GM19467 (cell line): ENCODE measurements around the gene SPATA9.

Experiments
- ATAC-seq: cut with Tn5 transposase; IDR thresholded peaks from one replicate; pipeline ENCODE4 v1.9.1; 2021; ENCODE audit warnings: mild to moderate bottlenecking, moderate library complexity; ENCODE audit not compliant: unreplicated experiment

SPATA9 gene

DNA sequence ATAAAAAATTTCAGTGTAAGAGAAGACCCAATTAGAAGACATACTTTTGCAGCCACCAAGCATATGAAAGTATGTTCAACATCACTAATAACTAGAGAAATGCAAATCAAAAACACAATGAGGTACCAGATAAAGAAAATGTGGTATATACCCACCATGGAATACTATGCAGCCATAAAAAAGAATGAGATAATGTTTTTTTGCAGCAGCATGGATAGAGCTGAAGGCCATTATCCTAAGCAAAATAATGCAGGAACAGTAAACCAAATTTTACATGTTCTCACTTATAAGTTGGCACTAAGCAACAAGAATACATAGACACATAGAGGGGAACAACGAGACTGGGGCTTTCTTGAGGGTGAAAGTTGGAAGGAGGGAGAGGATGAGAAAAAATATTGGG, 6.9 kb upstream of the SPATA9 start:
- ATAC-seq: no peak

DNA sequence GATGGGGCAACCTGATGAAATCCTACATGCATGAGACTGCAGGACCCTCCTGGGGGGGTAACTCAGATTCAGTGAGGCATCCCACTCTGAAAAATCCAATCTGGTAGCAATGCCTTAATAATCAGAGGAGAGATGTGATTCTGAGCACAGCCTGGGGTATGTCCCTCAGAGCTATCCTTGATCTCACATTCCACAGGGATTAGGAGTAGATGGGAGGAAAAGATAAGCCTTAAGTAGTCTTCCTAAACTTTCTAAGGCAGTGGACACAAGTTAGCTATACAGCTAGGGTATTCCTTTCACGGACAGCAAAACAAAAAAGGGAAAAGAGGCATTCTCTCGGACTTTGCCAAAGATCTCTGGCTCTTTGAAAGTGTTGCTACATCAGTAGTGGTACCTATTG, 3.9 kb upstream of the SPATA9 start:
- ATAC-seq: no peak

DNA sequence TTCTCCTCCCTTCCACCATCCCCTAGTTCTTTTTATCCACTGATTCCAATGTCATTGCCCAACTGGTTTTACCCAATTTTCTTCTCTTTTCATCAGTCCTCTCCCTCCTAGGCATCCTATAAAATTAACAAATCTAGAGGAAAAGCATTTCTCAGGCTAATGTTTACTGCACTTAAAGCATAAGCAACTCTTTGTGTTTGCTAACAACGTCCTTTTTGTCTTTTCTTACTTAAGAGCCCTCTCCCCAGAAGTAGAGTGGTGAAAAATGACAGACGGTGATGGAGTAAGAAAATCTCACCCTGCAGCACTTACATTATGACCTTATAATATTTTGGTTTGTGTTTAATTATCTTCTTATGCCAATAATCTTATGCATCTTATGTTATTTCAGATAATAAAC, 1.6 kb upstream of the SPATA9 start:
- no peak for ATAC-seq

DNA sequence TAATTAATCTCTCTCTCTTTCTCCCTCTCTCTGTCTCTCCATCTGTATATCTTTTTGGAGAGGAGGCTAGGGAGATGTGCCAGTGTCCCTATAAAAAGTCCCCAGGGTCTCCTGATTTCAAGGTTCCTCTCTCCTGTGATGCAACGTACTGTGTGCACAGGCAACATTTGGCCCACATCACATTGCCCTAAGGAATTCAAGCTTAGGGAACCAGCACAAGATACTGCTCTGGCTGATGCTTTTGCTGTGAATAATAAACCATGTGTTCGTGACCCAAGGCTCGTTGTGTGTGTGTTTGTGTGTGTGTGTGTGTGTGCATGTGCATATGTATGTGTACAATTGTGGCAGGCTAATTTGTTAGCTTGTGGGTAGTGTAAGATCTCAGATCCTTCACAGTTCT, 9.7 kb downstream of the SPATA9 start:
- no peak for ATAC-seq

DNA sequence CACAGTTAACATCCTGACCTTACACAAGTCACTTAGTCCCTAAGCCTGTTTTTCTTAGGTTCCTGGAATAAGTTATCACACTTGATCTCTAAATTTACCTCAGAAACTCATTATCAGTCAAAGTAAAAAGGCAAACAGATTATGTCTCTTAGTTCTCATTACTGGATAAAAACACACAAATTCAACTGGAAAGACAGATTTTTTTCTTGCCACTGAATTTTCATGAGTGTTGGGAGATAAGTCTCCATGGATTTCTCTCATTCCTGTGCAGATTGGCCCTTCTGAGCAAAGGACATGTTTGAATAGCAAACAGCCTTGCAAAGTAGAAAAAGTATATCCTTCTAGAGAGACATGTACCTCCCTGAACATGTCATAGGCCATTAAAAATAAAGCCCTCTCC, 10.2 kb downstream of the SPATA9 start:
- no peak for ATAC-seq

DNA sequence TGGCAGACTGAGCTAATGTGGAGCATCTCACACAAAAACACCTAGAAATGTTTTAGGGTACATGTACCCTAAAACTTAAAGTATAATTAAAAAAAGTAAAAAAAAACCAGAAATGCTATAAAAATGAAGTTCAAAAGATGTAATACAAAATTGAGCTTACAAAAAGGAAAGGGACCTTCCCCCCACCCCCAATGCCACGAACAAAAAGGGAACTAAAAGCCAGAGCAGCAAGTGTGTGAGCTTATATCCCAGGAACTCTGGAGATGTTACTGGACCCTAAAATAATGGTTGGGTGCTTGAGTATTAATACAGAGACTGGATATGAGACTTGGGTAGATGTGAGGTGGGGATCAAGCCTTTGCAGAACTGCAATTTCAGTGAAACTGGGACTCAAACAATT, 11.0 kb downstream of the SPATA9 start:
- ATAC-seq: no peak

DNA sequence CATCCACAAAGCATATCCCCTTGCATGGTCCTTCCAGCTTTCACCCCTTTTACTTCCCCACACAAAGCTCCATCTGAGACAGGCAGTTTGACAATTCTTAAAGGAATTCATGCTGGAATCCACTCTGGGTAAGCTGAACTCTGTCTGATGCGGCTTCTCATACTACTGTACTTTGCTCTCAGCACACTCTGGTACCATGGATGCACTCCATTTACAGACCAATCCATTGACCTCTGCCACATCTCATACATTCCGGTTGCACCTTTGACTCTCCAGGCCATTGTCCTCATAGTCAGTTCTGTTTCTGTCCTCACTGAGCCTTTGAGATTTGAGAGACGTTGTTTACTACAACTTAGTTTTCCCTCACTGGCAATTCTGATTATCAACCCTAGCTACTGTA, 12.2 kb downstream of the SPATA9 start:
- no peak for ATAC-seq

DNA sequence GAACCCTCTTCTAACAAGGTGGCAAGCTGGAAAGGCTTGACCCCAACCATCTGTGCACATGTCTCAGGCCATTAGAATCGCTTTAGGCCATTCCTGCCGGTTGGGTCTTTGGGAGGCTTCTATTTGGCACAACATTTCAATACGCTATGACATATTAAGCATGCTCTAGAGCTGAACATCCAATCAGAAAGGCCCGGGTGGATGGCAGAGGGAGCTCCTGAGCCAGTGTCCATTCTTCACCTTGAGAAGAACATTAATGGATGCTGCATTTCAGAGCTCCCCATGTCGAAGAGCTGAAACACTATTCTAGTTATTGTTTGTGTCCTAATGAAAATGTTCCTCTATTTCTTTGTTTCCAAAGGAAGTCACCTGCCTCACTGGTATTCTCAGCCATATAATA, 12.8 kb downstream of the SPATA9 start:
- ATAC-seq: no peak

DNA sequence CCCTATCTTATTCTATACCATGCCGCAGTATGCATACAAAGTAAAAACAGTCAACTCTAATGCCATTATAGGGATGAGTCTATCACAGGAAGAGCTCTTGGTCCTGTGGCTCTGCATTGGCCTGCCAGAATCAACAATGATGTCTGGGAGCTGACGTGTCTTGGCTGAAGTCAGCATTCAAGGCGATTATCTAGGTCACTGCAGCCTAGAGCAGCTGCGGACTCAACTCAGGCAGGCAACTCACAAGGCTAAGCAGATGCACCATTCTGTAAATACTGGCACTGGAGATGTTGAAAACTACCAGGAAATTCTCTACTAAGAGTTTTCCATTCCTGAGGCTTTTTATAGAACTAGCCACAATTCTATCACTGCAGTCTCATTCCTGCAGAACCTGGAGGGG, 13.3 kb downstream of the SPATA9 start:
- ATAC-seq: no peak

DNA sequence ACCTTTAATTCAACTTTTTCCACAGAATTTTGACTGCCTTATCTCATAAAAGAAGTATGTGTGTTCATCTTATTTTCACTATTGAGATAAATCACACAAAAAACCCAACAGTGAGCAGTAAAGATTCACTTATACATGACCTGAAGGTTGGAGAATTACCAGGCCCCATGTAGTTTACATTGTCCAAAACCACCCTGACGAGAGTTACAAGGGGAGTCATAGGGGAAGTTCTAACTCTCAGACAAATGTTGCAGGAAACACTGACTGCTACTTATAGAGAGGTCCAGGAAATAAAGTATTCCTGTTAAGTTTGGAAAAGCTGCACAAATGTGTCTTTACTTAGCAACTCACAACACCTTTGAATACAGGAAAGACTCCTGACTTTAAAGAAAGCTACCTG, 14.1 kb downstream of the SPATA9 start:
- ATAC-seq: no peak

DNA sequence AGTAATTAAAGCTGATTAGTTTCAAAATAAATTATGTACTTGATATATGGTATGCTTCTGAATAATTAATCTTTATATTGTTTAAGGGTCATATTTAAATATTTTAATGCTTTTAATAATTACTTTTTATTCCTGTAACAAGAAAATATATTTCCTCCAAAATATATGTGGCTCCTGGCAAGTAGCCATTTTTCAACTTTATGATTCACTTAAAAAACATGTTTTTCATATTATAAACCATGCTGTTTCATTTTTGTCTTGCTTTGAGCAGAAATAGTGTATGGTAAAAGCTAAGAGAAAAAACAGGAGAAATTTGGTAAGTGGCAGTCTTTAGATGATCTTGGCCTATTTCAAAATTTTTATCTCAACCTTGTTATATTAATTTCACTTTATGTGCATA, 14.6 kb downstream of the SPATA9 start:
- no peak for ATAC-seq

DNA sequence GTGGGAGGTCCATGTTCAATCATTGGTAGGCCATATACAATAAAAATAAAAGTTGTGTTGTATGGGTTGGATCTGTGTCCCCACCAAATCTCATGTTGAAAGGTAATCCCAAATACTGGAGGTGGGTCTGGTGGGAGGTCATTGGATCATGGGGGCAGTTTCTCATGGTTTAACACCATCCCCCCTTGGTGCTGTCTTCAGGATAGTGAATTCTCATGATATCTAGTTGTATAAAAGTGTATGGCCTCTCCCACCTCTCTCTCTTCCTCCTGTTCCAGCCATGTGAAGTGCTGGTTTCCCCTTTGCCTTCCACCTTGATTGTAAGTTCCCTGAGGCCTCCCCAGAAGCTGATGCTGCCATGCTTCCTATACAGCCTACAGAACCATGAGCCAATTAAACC, 15.1 kb downstream of the SPATA9 start:
- ATAC-seq: no peak

DNA sequence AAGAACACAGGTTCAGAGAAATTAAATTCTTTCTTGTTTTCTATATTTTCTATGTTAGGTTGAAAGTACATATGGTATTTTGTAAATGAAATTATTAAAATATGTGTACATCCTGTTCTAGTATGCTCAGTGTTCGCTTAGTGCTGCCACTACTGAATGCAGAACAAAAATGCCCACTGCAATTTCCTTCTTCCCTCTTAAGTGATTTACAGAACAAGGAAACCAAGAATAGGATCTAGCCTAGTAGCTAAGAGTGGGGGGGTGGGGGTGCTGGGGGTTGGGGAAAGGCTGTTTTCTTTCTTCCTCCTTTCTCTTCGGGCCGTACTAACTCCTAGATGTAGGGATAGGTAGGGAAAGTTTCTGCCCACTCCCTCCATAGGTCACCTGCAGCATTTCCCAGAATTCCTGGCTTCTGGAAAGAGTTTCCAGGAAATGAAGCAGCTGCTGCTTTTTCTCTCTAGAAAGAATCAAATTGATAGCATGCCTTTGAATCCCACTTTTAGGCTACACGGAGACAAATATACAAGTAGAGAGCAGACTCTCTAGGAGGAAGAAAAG, 15.7 kb downstream of the SPATA9 start:
- ATAC-seq: no peak

DNA sequence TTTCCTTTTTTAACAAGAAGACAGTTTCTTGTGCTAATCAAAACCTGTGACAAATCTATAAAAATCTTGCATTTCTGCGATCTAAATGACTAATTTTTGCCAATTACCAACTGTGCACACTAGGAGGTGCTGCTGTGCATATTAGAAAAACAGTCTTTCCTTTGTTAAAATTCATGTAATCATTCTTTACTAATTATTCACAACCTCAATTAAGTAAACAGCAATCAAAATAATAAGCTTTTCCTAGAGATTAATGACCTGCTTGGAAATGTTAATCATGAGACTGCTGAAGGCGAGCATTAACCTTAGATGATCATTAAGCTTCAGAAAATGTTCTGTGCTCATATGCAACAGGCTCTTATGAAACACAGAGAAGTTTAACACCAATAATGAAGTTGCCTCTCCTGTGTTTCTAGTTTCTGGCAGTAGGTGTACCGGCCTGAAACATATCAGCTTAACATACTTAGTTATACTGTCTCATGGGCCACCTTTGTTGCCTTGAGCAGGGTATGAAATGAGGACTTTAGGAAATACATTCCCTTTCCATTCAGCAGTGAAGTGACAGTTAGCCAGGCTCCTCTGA, 18.5 kb downstream of the SPATA9 start:
- no peak for ATAC-seq

DNA sequence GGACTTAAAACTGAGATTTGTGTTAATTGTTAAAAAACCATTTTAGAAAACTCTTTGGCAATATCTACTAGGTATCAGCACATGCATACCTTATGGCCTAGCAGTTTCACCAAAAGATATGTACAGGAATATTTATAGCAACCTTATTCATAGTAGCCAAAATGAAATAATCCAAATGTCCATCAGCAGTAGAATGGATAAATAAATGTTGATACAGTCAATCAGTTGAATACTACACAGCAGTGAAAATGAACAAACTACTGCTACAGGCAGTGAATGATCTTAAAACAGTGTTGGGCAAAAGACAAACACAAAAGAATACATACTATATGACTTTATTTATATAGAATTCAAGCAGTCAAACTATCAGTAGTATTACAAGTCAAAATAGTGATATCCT, 19.8 kb downstream of the SPATA9 start:
- ATAC-seq: no peak

DNA sequence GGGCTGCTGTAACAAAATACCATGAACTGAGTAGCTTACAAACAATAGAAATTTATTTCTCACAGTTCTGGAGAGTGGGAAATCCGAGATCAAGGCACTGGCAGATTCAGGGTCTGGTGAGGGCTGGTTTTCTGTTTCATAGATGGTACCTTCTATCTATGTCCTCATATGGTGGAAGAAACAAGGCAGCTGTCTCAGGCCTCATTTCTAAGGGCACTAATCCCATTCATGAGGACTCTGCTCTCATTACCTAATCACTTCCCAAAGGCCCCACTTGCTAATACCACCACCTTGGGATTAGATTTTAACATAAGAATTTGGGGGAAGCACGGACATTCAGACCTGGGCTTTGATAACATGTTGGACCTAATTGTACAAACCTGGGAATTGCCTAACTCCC, 22.7 kb downstream of the SPATA9 start:
- ATAC-seq: no peak

DNA sequence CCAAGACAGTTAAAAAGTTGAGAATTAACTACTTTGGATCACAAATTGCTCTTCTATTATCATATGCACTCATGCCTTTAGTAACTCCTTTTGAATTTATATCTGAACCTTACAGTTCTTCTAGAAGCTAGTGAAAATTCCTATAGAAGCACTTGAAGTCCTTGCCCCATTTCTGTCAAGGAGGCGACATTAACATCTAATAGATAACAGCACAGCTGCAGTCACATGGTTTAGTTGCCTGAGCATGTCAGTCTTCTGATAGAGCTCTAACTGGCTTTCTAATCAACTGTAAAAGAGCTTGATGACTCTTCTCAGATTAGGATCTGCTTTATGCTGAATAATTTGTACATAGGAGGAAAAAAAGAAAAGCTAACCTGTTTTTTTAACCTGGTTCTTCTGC, 27.2 kb downstream of the SPATA9 start:
- ATAC-seq: no peak

DNA sequence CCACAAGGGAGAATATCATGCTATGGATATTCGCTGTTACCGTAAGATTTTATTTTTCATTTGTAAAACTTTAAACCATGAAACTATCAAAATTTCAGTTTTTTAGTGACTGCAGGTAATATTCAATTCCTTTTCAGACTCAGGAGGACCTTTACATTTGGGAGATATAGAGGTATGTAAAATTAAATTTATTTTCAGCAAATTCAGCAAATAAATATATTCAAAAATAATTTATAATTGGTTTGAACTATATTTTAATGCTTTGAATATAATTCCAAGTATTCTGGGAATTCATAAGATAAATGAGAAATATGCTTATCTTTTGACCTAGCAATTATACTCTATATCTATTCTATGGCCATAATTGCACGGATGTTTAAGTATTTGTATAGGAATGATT, 28.6 kb downstream of the SPATA9 start:
- no peak for ATAC-seq

DNA sequence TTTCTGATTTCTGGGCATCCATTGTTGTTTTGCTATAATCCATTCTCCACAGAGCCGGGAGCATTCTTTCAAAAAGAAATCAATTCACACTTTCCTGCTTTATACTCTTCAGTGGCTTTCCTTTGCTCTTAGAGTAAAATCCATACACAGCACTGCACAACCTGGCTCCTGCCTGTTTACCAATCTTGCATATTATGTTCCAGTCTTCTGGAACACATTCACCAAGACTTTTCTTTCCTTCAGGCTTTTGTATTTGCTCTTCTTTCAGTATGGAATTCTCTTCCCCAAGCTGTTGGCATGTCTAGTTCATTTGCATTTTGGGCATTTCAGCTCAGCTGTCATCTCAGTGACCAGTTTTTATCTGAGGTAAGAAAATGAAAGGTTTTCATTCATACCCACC, 29.9 kb downstream of the SPATA9 start:
- ATAC-seq: no peak

DNA sequence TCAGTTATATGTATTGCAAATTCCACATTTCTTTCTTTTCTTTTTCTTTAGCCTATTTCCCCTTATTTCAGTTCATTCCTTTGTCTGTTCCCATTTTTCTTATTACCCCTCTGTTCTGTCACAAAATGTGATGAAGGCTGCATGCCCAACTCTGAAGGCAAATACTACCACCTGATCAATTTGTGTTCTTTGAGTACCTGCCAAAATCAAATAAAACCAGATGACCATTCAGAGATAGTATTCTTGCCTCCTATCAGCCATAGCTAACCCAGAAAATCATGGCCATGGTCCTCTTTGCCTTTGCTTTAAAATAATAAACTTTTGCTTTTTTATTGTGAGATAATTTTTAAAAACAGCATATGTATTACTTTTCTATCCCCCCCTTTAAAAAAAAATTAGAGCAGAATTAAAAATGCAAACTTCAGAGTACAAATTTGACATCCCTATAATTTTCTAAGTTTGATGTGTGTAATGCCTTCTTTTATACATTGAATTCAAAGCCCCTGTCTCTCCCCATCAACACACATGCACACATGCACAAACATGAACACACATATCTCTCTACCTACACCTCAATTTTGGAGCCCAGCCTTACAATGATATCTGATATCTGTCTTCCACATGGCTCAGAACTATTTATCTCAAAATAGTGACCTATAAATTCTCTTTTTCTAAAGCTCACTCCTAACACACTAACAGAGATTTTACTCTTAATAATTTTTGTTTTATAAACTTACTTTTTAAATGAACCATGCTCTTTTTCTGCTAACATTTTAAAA, 32.8 kb downstream of the SPATA9 start:
- ATAC-seq: no peak

DNA sequence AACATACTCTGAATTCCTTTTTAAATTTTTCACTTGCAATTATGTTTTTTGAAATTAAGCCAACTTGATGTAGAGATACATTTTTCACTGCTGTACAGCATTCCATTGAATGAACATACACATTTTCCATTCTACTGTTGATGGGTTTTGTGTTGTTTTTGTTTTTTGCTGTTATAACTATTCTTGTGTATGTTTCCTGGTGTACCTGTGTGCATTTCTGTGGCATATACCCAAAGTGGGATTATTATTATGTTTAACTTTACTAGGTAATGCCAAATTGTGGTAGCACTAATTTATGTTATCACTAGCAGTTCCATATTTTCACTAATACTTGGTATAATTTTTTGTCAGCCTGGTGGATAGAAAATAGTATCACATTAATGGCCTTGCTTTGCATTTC, 33.5 kb downstream of the SPATA9 start:
- ATAC-seq: no peak
